Left lung (tissue), 10 donors: Measurements from ENCODE around the gene KDM4F. TPM values are rescaled to one million over a fixed set of nuclear protein-coding genes. Genes with fewer than 3 reads are reported as not detected.
"Not testable (repeated sequence)": the region's sequence is repeated elsewhere in the genome, so short reads cannot be mapped to it uniquely, and the experiment has no call there.

Source experiments
- ATAC-seq: fragments of 200-7000 bp; cut with Tn5 transposase; one replicate; pipeline ENCODE4 v1.9.1; 2020; ENCODE audit warnings: moderate library complexity
- DNase-seq, 4 donors: peaks; one replicate each; pipeline ENCODE4 v3.0.0-alpha.2; 2013 to 2020
- H3K27ac ChIP-seq, 2 donors: fragments of 200-600 bp; sonication (generic) in 1 of 2; one replicate each; pipeline versions ENCODE4 v1.5.0 to v1.8.0; 2020 to 2021
- H3K27me3 ChIP-seq, 2 donors: fragments of 200-600 bp; sonication (generic) in 1 of 2; one replicate each; pipeline versions ENCODE4 v1.5.0 to v1.8.0; 2020 to 2021
- H3K36me3 ChIP-seq, 2 donors: fragments of 200-600 bp; sonication (generic) in 1 of 2; one replicate each; pipeline versions ENCODE4 v1.5.0 to v1.8.0; 2020 to 2021
- H3K4me1 ChIP-seq, 2 donors: fragments of 200-600 bp; one replicate each; pipeline ENCODE4 v1.8.0; 2021
- H3K4me3 ChIP-seq, 2 donors: fragments of 200-600 bp; sonication (generic) in 1 of 2; one replicate each; pipeline versions ENCODE4 v1.5.0 to v1.8.0; 2020 to 2021; ENCODE audit warnings: mild to moderate bottlenecking in 1 of 2
- H3K9me3 ChIP-seq, 2 donors: fragments of 200-600 bp; sonication (generic) in 1 of 2; one replicate each; pipeline versions ENCODE4 v1.5.0 to v1.8.0; 2020 to 2021
- CTCF ChIP-seq, 2 donors: fragments of 200-600 bp; sonication (generic) in 1 of 2; IDR thresholded peaks; one replicate each; pipeline versions ENCODE4 v1.5.0 to v1.8.0; 2021; ENCODE audit warnings: antibody characterized with exemption in 2 of 2
- intact Hi-C, 2 donors: fragments of 100-400 bp; cut with DNase I; formaldehyde crosslinking; loops; one replicate each; pipeline versions ENCODE4 v1.11.2 to v1.14.2; 2022
- polyA plus RNA-seq, 6 donors: library from polyadenylated mRNA; unstranded; fragments of 120-200 nt; gene quantifications; one replicate each; pipeline ENCODE4 v1.2.1, GENCODE V29; 2013; ENCODE audit not compliant: insufficient read length in 6 of 6
- total RNA-seq, 2 donors: library from RNA; stranded (reverse); fragmentation: NEBNext Ultra II Directional; extraction: Animal tissue kit (Norgen Biotek cat#: 25700); gene quantifications; one replicate each; pipeline ENCODE4 v1.2.1, GENCODE V29; 2021
- donor health status: DM: no; HTN: yes; CAD: no.
- donor health status: DM: no; HTN: no; CAD: no.

The KDM4F gene
- total and polyA plus RNA-seq, 8 donors = not detected

- no peak for TF ChIP-seq CTCF (IDR thresholded peaks at IDR 0.05)
- Histone ChIP-seq H3K36me3 (no peaks in the 10 kb centered on the region), H3K27me3 (no peaks in the 10 kb centered on the region), H3K9me3 (no peaks in the 10 kb centered on the region), H3K4me3 (no peak overlapping the region), H3K27ac (no peak overlapping the region), H3K4me1 (no peaks in the 10 kb centered on the region)
- ATAC-seq = no peak
- intact Hi-C loops = no loop called here
- no peak for DNase-seq
These were observed 33.1 kb upstream of the KDM4F start for GRCh38 chr11:95016139-95016538.

GRCh38 chr11:95021468-95021867, 27.8 kb upstream of the KDM4F start:
- H3K27me3 ChIP-seq, H3K4me3 ChIP-seq, H3K36me3 ChIP-seq, DNase-seq, H3K4me1 ChIP-seq, intact Hi-C loops, H3K9me3 ChIP-seq, H3K27ac ChIP-seq, ATAC-seq: not testable (repeated sequence)

- Histone ChIP-seq H3K27me3 (no peaks in the 10 kb centered on the region), H3K9me3 (no peaks in the 10 kb centered on the region), H3K4me3 (no peak within 1 kb of the TSS), H3K36me3 (no peaks in the 10 kb centered on the region), H3K4me1 (no peaks in the 10 kb centered on the region), H3K27ac (no peak within 1 kb of the TSS)
- ATAC-seq = no peak
- intact Hi-C loops = no loop called here
- no peak for DNase-seq
- no peak for TF ChIP-seq CTCF (IDR thresholded peaks at IDR 0.05)
These were observed 24.3 kb upstream of the KDM4F start, which contains the start of gene KDM4E for GRCh38 chr11:95024958-95025357. Gene KDM4E, plus strand, starts transcription at chr11:95025258. Its CDS starts 300 bp downstream, at chr11:95025558.

GRCh38 chr11:95025594-95025993, 23.6 kb upstream of the KDM4F start:
- H3K9me3 ChIP-seq, H3K36me3 ChIP-seq, DNase-seq, intact Hi-C loops, H3K4me3 ChIP-seq, H3K27ac ChIP-seq, H3K4me1 ChIP-seq, ATAC-seq, H3K27me3 ChIP-seq: not testable (repeated sequence)

GRCh38 chr11:95028357-95028756, 20.9 kb upstream of the KDM4F start:
- Histone ChIP-seq H3K27me3 (no peaks in the 10 kb centered on the region), H3K36me3 (no peaks in the 10 kb centered on the region), H3K9me3 (no peaks in the 10 kb centered on the region), H3K4me3 (no peak overlapping the region), H3K27ac (no peak overlapping the region), H3K4me1 (no peaks in the 10 kb centered on the region)
- DNase-seq (no peak), ATAC-seq (no peak)
- TF ChIP-seq CTCF (IDR thresholded peaks at IDR 0.05) = no peak
- intact Hi-C loops = no loop called here

- no peaks in the 10 kb centered on the region for H3K36me3 ChIP-seq
- DNase-seq (no peak), ATAC-seq (no peak)
- no peak for TF ChIP-seq CTCF (IDR thresholded peaks at IDR 0.05)
- H3K9me3 ChIP-seq = no peaks in the 10 kb centered on the region
- H3K27ac ChIP-seq = no peak overlapping the region
- no peaks in the 10 kb centered on the region for H3K4me1 ChIP-seq
- intact Hi-C loops = no loop called here
- H3K27me3 ChIP-seq = peaks cover 0 to 19% of the 10 kb centered on the region in 2 donors
- no peak overlapping the region for H3K4me3 ChIP-seq
These were observed 16.2 kb upstream of the KDM4F start for GRCh38 chr11:95033051-95033450.
